Measurements from ENCODE around the gene PBX1. TPM values are rescaled to one million over a fixed set of nuclear protein-coding genes. Genes with fewer than 3 reads are reported as not detected.

Gene PBX1
- total and polyA plus RNA-seq, 2 experiments from 2014 or later = 40.0 to 104 TPM

GRCh38 chr1:164644774-164645644 is 86.0 kb downstream of the PBX1 start (continued):
- TF ChIP-seq ZNF462 (CRISPR knock-in tag; IDR thresholded peaks at IDR 0.05) = no peak

- H3K79me2 ChIP-seq (replicated peaks; ENCODE audit: insufficient read depth) = peaks cover 100% of the 10 kb centered on the region
- TF ChIP-seq EZH2 (IDR thresholded peaks at IDR 0.05; ENCODE audit: low read depth, unreplicated experiment) (no peak), CREB1 (CRISPR knock-in tag; IDR thresholded peaks at IDR 0.05; ENCODE audit: low read depth) (no peak), STAT1 (IDR thresholded peaks at IDR 0.05; ENCODE audit: unreplicated experiment) (no peak), NANOG (IDR thresholded peaks at IDR 0.05; ENCODE audit: borderline replicate concordance) (no peak), CTCF (conservative IDR thresholded peaks at IDR 0.05; ENCODE audit: low read depth in 2 of 2) (no peak), ZNF462 (CRISPR knock-in tag; IDR thresholded peaks at IDR 0.05) (no peak)
Measured at GRCh38 chr1:164645921-164646320, 86.9 kb downstream of the PBX1 start.

More at GRCh38 chr1:164645921-164646320, 86.9 kb downstream of the PBX1 start:
- ATAC-seq (no peak), DNase-seq (ENCODE audit: low spot score) (no peak)
- Histone ChIP-seq H3K4me1 (ENCODE audit: insufficient read depth) (peaks cover 77% of the 10 kb centered on the region), H3K27ac (ENCODE audit: low read depth) (peak overlapping the region; percentile 68; the same call in 1 of the 2 replicates), H2AFZ (no peak overlapping the region), H3F3A (replicated peaks; ENCODE audit: low read depth) (no peaks in the 10 kb centered on the region), H3K4me3 (no peak overlapping the region), H3K36me3 (ENCODE audit: insufficient read depth) (peaks cover 4% of the 10 kb centered on the region; the same call in 1 of the 2 replicates), H3K27me3 (ENCODE audit: insufficient read depth) (no peaks in the 10 kb centered on the region), H4K20me1 (replicated peaks; ENCODE audit: insufficient read depth) (peaks cover 27% of the 10 kb centered on the region), H3K4me2 (0 out of 2 replicates have a peak overlapping the region, but pooled peaks have one; percentile 17), H3K9me2 (ENCODE audit: insufficient read depth) (no peaks in the 10 kb centered on the region)
- H3K4me1 Mint-ChIP-seq = peaks cover 72% of the 10 kb centered on the region
- no peak overlapping the region for H3K4me3 Mint-ChIP-seq
- no peaks in the 10 kb centered on the region for H3K9me3 Mint-ChIP-seq
- peaks cover 18% of the 10 kb centered on the region for H3K36me3 Mint-ChIP-seq (ENCODE audit: low read depth)
- peak overlapping the region; percentile 71; the same call in 1 of the 2 replicates for H3K27ac Mint-ChIP-seq
- peaks cover 18% of the 10 kb centered on the region for H3K27me3 Mint-ChIP-seq (ENCODE audit: insufficient read depth, low read depth, poor library complexity)

Measured in GM23338 (cell line).